Dedifferentiated amniotic fluid mesenchymal stem cell (primary cell): ENCODE results near the gene CXCL12.

Experiments used
- DNase-seq: peaks from one replicate; pipeline ENCODE4 v3.0.0-alpha.2; 2016; ENCODE audit errors: extremely low spot score

The CXCL12 gene

DNA sequence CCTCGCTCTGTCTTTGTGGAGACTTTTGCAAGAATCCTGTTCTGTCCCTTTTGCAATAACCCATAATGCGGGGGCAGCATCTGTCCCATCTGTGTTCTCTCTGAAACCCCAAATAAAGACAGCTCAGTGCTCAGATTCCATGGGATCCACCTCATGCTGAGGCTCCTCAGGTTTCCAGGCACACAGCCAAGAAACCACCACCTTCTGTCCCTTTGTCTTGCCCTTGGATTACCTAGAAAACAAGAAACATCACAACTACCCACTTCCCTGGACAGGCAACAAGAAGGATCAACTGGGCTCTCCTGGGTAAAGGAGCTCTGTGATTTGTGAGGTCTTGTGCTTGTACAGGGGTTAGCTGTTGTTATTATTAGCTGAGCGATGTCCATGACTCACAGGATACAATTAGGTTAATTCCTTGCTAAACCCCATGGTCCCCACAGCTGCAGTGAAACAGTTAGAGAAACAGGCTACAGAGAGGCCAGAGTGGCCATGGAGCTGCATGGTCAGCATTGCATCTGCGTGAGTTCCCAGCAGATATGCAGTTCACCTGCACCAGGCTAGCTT is 50.2 kb downstream of the CXCL12 start:
- no peak for DNase-seq

DNA sequence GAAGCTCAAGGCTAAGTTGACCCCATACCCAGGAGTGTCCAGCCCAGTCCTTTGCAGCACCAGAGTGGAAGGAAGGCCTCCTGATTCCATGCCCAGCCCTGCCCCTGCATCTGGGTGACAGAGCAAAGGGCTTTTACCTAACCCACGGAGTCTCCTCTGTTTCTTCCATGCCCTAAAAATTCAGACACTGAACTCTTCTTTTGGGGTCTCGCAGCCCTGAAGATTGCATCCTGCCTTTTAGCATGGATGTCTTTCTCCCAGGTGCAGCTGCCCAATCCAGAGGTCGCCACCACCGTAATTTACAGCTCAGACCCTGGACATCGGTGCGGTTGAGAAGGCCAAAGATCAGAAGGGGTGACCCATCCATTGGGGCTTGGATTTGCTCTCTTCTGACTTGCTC is 50.8 kb downstream of the CXCL12 start:
- no peak for DNase-seq

DNA sequence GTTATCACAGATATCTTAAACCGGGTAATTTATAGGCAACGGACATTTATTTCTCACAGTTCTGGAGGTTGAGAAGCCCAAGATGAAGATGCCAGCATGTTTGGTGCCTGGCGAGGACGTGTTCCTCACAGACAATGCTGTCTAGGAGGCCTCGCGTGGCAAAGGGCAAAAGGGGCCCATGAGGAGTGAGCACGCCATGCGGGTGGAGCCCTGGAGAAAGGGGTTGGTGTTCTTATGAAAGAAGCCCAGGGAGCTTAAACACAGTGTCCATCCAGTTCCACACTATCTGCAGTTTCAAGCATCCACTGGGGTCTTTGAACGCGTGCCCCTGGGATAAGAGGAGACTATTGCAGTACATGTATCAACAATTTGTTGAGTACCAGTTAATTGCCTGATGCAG is 51.4 kb downstream of the CXCL12 start:
- no peak for DNase-seq

DNA sequence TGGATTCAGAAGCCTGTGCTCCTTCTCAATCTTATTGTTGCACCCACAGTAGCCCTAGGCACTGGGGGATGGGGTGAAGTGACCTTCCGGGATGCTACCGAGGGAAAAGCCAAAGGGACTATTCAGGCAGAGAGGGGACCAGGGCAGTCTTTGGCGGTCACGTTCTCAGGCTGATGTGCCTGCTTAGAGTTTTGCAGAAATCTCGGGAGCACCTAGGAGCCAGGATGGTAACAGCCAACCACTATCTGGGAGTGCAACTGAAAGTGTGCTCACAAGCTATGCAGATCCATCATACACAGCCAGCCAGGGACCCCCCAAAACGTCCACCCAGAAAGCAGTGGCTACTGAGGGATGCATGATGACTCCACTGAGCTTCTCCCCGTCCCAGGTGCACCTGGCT is 52.4 kb downstream of the CXCL12 start:
- DNase-seq: no peak

DNA sequence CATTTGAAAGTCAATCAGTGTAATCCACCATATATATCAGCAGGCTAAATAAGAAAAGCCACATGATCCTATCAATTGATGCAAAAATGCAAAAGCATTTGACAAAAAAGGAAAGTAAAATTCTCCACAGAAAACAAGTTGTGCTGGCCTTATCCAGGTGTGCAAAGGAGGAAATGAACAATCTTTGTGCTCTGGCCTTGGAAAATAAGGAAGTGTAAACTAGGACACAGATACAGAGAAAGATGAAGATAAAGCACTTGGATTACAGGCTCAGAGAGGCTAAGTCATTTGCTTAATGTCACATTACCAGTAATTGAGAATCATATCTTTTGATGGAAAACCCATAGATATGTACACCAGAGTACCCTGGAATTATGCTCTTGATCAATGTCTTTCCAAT is 54.5 kb downstream of the CXCL12 start:
- no peak for DNase-seq

DNA sequence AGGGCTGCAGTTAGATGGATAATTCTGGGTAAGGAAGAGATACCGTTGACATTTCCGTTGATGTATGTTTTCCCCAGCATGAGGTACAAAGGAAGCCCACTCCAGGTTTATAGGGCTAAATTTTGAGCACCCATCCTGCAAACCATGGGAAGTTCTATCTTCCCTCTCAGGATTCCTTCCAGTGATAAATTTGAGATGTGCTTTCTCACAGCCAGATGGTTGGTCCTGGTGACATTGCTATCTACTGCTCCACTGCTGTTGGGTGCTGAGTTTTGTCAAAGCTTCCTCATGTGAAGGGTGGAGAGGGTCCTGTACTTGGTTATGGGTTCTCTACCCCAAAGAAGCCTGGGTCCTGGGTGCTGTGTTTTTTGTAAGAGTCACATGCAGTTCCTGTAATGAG is 57.4 kb downstream of the CXCL12 start:
- DNase-seq: no peak
